ENCODE data around the gene VWC2L. TPM values are rescaled to one million over a fixed set of nuclear protein-coding genes. Genes with fewer than 3 reads are reported as not detected.

The VWC2L gene
- total and polyA plus RNA-seq, 10 donors: not detected

DNA sequence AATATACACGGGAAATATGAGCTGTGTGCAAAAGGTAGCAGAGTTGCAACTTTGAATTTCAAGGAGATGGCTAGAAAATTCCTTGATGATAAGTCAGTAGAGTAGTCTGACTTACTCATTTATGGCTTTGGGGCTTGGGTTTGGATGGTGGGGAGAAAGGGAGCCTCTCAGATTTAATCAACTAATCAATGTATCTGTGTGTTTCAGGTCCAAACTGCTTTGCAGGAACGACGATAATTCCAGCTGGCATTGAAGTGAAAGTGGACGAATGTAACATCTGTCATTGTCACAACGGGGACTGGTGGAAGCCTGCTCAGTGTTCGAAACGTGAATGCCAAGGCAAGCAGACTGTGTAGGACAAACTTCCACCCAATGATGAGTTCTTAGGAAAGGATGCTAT is 164.6 kb downstream of the VWC2L start:
- WGBS, 5 donors: 41 to 63% (median 52%) methylated on average over 7 of the region's 7 CpGs
- no peak for DNase-seq
- no peak overlapping the region for H3K27ac ChIP-seq
- no peaks in the 10 kb centered on the region for H3K4me1 ChIP-seq
- TF ChIP-seq POLR2AphosphoS5 (IDR thresholded peaks at IDR 0.05): no peak
- TF ChIP-seq, protein P1, sequence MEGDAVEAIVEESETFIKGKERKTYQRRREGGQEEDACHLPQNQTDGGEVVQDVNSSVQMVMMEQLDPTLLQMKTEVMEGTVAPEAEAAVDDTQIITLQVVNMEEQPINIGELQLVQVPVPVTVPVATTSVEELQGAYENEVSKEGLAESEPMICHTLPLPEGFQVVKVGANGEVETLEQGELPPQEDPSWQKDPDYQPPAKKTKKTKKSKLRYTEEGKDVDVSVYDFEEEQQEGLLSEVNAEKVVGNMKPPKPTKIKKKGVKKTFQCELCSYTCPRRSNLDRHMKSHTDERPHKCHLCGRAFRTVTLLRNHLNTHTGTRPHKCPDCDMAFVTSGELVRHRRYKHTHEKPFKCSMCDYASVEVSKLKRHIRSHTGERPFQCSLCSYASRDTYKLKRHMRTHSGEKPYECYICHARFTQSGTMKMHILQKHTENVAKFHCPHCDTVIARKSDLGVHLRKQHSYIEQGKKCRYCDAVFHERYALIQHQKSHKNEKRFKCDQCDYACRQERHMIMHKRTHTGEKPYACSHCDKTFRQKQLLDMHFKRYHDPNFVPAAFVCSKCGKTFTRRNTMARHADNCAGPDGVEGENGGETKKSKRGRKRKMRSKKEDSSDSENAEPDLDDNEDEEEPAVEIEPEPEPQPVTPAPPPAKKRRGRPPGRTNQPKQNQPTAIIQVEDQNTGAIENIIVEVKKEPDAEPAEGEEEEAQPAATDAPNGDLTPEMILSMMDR (IDR thresholded peaks at IDR 0.05 in 8 of 11, conservative IDR thresholded peaks at IDR 0.05 in 3 of 11): no peak
- TF ChIP-seq POLR2A (IDR thresholded peaks at IDR 0.05): no peak
- no peak overlapping the region for H3K4me3 ChIP-seq
- no peaks in the 10 kb centered on the region for H3K36me3 ChIP-seq
- H3K9me3 ChIP-seq: no peaks in the 10 kb centered on the region
- intact Hi-C loops (cut with DNase I; ENCODE audit: low total_unique reads): no loop called here
- no peaks in the 10 kb centered on the region for H3K27me3 ChIP-seq (replicated peaks in 1 of 7)

DNA sequence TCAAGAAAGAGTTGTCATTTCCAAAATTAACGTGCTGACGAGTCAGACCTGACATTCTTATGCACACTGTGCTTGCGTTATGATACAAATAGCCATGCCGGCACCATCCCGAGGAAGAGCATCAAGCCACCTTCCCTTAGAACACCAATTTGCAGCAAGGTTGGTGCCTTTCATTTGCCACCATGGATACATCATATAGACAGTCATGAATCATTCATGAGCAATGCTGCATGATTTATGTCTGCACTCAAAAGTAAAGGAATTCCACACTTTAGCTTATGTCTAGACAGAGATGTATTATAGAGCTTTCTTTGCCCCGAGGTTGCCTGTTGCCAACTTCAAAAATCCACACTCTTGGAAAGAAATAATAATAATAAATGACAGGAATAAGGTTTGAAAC is 166.9 kb downstream of the VWC2L start:
- H3K27me3 ChIP-seq (replicated peaks in 1 of 7): no peaks in the 10 kb centered on the region
- 81 to 91% (median 84%) methylated on average over 6 of the region's 6 CpGs for WGBS, 5 donors
- intact Hi-C loops (cut with DNase I; ENCODE audit: low total_unique reads): no loop called here
- TF ChIP-seq POLR2A (IDR thresholded peaks at IDR 0.05): no peak
- no peak for TF ChIP-seq POLR2AphosphoS5 (IDR thresholded peaks at IDR 0.05)
- TF ChIP-seq, protein P1 (IDR thresholded peaks at IDR 0.05 in 8 of 11, conservative IDR thresholded peaks at IDR 0.05 in 3 of 11): no peak
- no peak for DNase-seq
- no peak overlapping the region for H3K4me3 ChIP-seq
- H3K27ac ChIP-seq: no peak overlapping the region
- no peaks in the 10 kb centered on the region for H3K9me3 ChIP-seq
- H3K36me3 ChIP-seq: no peaks in the 10 kb centered on the region
- no peaks in the 10 kb centered on the region for H3K4me1 ChIP-seq

DNA sequence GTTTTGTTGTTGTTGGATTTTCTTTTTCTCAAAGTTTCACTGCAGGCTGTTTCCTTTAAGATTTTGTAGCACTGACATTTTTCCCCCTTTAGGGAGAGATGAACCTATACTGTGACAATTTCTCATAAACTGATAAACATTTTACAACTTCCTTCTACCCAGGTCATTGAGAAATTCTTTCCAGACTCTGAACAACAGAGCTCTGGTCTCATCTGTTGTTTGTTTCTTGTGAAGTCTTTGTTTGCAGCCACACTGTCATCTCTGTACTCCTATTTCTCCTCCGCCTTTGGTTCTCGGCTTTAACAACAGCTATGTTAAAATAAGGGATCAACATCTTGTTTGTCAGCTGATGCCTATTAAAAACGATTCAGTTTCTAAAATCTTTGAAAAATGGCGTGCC is 167.6 kb downstream of the VWC2L start:
- Histone ChIP-seq H3K27ac (no peak overlapping the region), H3K4me3 (no peak overlapping the region), H3K9me3 (no peaks in the 10 kb centered on the region), H3K4me1 (no peaks in the 10 kb centered on the region), H3K36me3 (no peaks in the 10 kb centered on the region), H3K27me3 (replicated peaks in 1 of 7) (no peaks in the 10 kb centered on the region)
- TF ChIP-seq, protein P1 (IDR thresholded peaks at IDR 0.05 in 8 of 11, conservative IDR thresholded peaks at IDR 0.05 in 3 of 11): no peak
- no peak for TF ChIP-seq POLR2A (IDR thresholded peaks at IDR 0.05)
- TF ChIP-seq POLR2AphosphoS5 (IDR thresholded peaks at IDR 0.05): no peak
- no peak for DNase-seq
- intact Hi-C loops (cut with DNase I; ENCODE audit: low total_unique reads): no loop called here
- 78 to 88% (median 82%) methylated on average over 4 of the region's 4 CpGs for WGBS, 5 donors

DNA sequence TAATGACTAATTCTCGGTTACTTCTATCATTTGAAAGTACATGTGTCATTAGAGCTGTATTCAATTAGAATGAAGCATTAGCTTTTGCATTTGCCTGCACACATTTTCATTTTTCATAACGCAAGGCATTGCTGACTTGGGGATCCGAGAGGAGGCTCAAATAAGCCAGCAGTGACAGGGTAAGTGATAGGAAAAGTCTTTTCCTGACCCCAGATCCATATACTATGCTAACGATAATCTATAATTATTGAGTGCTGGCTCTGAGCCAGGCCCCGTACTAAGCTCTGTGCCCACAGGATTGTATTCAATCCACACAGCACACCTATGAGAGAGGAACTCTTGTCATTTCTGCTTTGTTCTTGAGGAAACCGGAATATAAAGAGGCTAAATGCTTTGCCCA is 168.2 kb downstream of the VWC2L start:
- no peak for DNase-seq
- TF ChIP-seq POLR2A (IDR thresholded peaks at IDR 0.05): no peak
- Histone ChIP-seq H3K36me3 (no peaks in the 10 kb centered on the region), H3K4me3 (no peak overlapping the region), H3K27me3 (replicated peaks in 1 of 7) (no peaks in the 10 kb centered on the region), H3K9me3 (no peaks in the 10 kb centered on the region), H3K27ac (no peak overlapping the region), H3K4me1 (no peaks in the 10 kb centered on the region)
- intact Hi-C loops (cut with DNase I; ENCODE audit: low total_unique reads): no loop called here
- WGBS, 5 donors: 77 to 85% (median 83%) methylated on average over 6 of the region's 6 CpGs

DNA sequence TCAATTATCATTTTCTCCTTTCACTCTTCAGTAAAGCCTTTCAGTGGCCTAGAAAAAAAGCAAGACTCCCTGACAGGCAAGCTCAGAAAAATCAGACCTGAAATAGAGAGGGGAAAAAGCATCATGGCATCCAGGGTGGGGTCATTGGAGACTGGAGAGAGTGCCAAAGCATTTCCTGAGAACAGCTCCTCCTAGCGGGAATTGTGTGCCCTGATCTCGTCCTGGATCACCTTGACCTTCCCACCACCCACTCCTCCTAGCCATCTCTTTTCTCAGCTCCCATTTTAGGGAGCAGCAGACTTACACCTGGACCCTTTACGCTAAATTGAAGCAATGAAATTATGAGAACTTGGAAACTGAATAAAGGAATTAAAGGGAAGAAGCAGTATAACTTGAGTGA is 176.6 kb downstream of the VWC2L start:
- no peaks in the 10 kb centered on the region for H3K4me1 ChIP-seq
- TF ChIP-seq, protein P1 (IDR thresholded peaks at IDR 0.05 in 8 of 11, conservative IDR thresholded peaks at IDR 0.05 in 3 of 11): no peak
- TF ChIP-seq POLR2AphosphoS5 (IDR thresholded peaks at IDR 0.05) (no peak), POLR2A (IDR thresholded peaks at IDR 0.05) (no peak)
- WGBS, 5 donors: 45 to 61% (median 52%) methylated on average over 3 of the region's 3 CpGs
- no peaks in the 10 kb centered on the region for H3K36me3 ChIP-seq
- no peak overlapping the region for H3K27ac ChIP-seq
- no peak for DNase-seq
- no peaks in the 10 kb centered on the region for H3K27me3 ChIP-seq (replicated peaks in 1 of 7)
- intact Hi-C loops (cut with DNase I; ENCODE audit: low total_unique reads): no loop called here
- no peaks in the 10 kb centered on the region for H3K9me3 ChIP-seq
- no peak overlapping the region for H3K4me3 ChIP-seq

All from spleen (tissue), 11 donors.